K562 (cell line): ENCODE results near the gene BBX. TPM values are rescaled to one million over a fixed set of nuclear protein-coding genes. Genes with fewer than 3 reads are reported as not detected.

Source experiments
- FOXK1 ChIP-seq: sonication (generic); formaldehyde crosslinking; IDR thresholded peaks from 2 replicates; pipeline ENCODE4 v1.8.0; 2022; ENCODE audit warnings: missing genetic modification reagents, mild to moderate bottlenecking, borderline replicate concordance
- HNRNPLL ChIP-seq: fragments of 200-400 bp; formaldehyde crosslinking; IDR thresholded peaks from 2 replicates; pipeline ENCODE4 v1.6.1; 2017; ENCODE audit warnings: low read length, low read depth, mild to moderate bottlenecking; ENCODE audit not compliant: poor library complexity, severe bottlenecking
- NELFE ChIP-seq: IDR thresholded peaks from 2 replicates; pipeline ENCODE4 v1.6.1; 2011; ENCODE audit warnings: mild to moderate bottlenecking; ENCODE audit not compliant: insufficient read depth, insufficient read length
- RBBP5 ChIP-seq: fragments of 200-600 bp; sonication (generic); IDR thresholded peaks from 2 replicates; pipeline ENCODE4 v1.6.1; 2012; ENCODE audit warnings: borderline replicate concordance, mild to moderate bottlenecking, low read length, control low read depth, inconsistent platforms; ENCODE audit not compliant: insufficient read depth, poor library complexity, severe bottlenecking
- TAF1 ChIP-seq: IDR thresholded peaks from 2 replicates; pipeline ENCODE4 v1.6.1; 2011; ENCODE audit warnings: mild to moderate bottlenecking, low read length, moderate library complexity; ENCODE audit not compliant: insufficient read depth, control insufficient read depth, severe bottlenecking; ENCODE audit errors: extremely low read depth
- YY1 ChIP-seq, 3 experiments: IDR thresholded peaks; 2 replicates each; pipeline ENCODE4 v1.6.1; 2011; ENCODE audit warnings: low read length in 2 of 3, mild to moderate bottlenecking in 2 of 3, moderate library complexity in 2 of 3, borderline replicate concordance in 1 of 3, control low read depth in 1 of 3, low read depth in 1 of 3; ENCODE audit not compliant: insufficient read depth in 3 of 3, insufficient replicate concordance in 2 of 3, control insufficient read depth in 1 of 3, insufficient read length in 1 of 3; ENCODE audit errors: extremely low read depth in 1 of 3
- ZKSCAN8 ChIP-seq: fragments of 200-800 bp; sonication (Bioruptor generic); IDR thresholded peaks from 2 replicates; pipeline ENCODE4 v1.6.1; 2016; ENCODE audit warnings: missing genetic modification characterization, missing compliant biosample characterization
- polyA plus RNA-seq, 8 experiments: library from polyadenylated mRNA; depleted of rRNA in 4 of 8; stranded (reverse) in 5 of 8; unstranded in 3 of 8; fragments of >200 nt; fragmentation: Nextera tagmentation in 2 of 8; fragmentation: Illumina TruSeq in 1 of 8; extraction: Ambion mirVana in 2 of 8; extraction: Trizol in 1 of 8; gene quantifications; 2 replicates each; pipeline versions ENCODE4 v1.2.1 to v1.2.3, GENCODE V29; 2011 to 2014; ENCODE audit warnings: inconsistent platforms in 1 of 8, missing spikeins in 1 of 8
- total RNA-seq, 7 experiments: library from RNA; depleted of rRNA in 6 of 7; stranded (reverse); fragments of >200 nt in 6 of 7; fragmentation: Illumina TruSeq in 2 of 7; extraction: Trizol in 2 of 7; gene quantifications; 2 replicates each; pipeline versions ENCODE4 v1.2.1 to v1.2.3, GENCODE V29; 2011 to 2021; ENCODE audit warnings: low replicate concordance in 1 of 7
- TF ChIP-seq, protein P1 (sequence below): sonication (generic); formaldehyde crosslinking; IDR thresholded peaks from 2 replicates; pipeline ENCODE4 v1.8.0; 2022; ENCODE audit warnings: missing genetic modification reagents, mild to moderate bottlenecking, borderline replicate concordance

The BBX gene
- total and polyA plus RNA-seq, 9 of the 15 experiments (the other 6 are each of a cell fraction or from before 2014, with no cell fraction given): 4.9 to 19.5 (median 11.8) TPM

- TF ChIP-seq YY1 (IDR thresholded peaks at IDR 0.05; ENCODE audit: borderline replicate concordance in 1 of 3, control insufficient read depth in 1 of 3, extremely low read depth in 1 of 3, insufficient read depth in 3 of 3, insufficient read length in 1 of 3, insufficient replicate concordance in 2 of 3, low read depth in 1 of 3, low read length in 2 of 3): peak in 1 of 3 experiments; percentile 34
- TF ChIP-seq, protein P1, sequence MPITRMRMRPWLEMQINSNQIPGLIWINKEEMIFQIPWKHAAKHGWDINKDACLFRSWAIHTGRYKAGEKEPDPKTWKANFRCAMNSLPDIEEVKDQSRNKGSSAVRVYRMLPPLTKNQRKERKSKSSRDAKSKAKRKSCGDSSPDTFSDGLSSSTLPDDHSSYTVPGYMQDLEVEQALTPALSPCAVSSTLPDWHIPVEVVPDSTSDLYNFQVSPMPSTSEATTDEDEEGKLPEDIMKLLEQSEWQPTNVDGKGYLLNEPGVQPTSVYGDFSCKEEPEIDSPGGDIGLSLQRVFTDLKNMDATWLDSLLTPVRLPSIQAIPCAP (CRISPR knock-in tag): no peak
- TF ChIP-seq HNRNPLL: no peak
- peak; percentile 34 for TF ChIP-seq TAF1
- peak; percentile 49 for TF ChIP-seq RBBP5
- no peak for TF ChIP-seq NELFE
- TF ChIP-seq FOXK1 (CRISPR knock-in tag): no peak
- no peak for TF ChIP-seq ZKSCAN8 (CRISPR knock-in tag)
Observed at GRCh38 chr3:107524841-107525643, 2.3 kb downstream of the BBX start (continued).
